Tibial nerve (tissue), 4 donors: ENCODE measurements around the gene KIF18A.

Experiments
- CTCF ChIP-seq, 5 experiments: fragments of 200-600 bp in 3 of 5; fragments of 450-650 bp in 2 of 5; sonication (generic) in 3 of 5; IDR thresholded peaks; one replicate each; pipeline ENCODE4 v1.5.1; 2016 to 2019; ENCODE audit warnings: antibody characterized with exemption in 5 of 5, mild to moderate bottlenecking in 3 of 5, moderate library complexity in 2 of 5
- EP300 ChIP-seq, 2 donors: sonication (generic); formaldehyde crosslinking; IDR thresholded peaks; one replicate each; pipeline ENCODE4 v1.6.1; 2017; ENCODE audit warnings: antibody characterized with exemption in 2 of 2, mild to moderate bottlenecking in 1 of 2
- POLR2A ChIP-seq, 2 donors: fragments of 450-650 bp; IDR thresholded peaks; one replicate each; pipeline ENCODE4 v1.6.1; 2017; ENCODE audit warnings: antibody characterized with exemption in 2 of 2, mild to moderate bottlenecking in 2 of 2, moderate library complexity in 2 of 2

GRCh38 chr11:27972522-27973170 is 135.3 kb downstream of the KIF18A start:
- TF ChIP-seq CTCF (IDR thresholded peaks at IDR 0.05) (no peak), EP300 (IDR thresholded peaks at IDR 0.05) (no peak), POLR2A (IDR thresholded peaks at IDR 0.05) (no peak)
